Endometrial microvascular endothelial cells (primary cell): ENCODE measurements around the gene NEDD4L. TPM values are rescaled to one million over a fixed set of nuclear protein-coding genes. Genes with fewer than 3 reads are reported as not detected.
"Not testable (repeated sequence)": the region's sequence is repeated elsewhere in the genome, so short reads cannot be mapped to it uniquely, and the experiment has no call there.

Experiments
- in situ Hi-C: cut with HindIII; loops from 2 replicates; pipeline ENCODE4 v1.10.0; 2017; ENCODE audit warnings: low sequenced_read_pairs, low pct_unique_long_range_greater_than_20kb; ENCODE audit errors: inconsistent ontology term
- total RNA-seq: library from RNA; depleted of rRNA; stranded (reverse); fragments of >200 nt; gene quantifications from one replicate; pipeline ENCODE4 v1.2.3, GENCODE V29; 2015; ENCODE audit errors: inconsistent ontology term

The NEDD4L gene
- total RNA-seq, 1 donor from 2014 or later: 59.9 TPM

DNA sequence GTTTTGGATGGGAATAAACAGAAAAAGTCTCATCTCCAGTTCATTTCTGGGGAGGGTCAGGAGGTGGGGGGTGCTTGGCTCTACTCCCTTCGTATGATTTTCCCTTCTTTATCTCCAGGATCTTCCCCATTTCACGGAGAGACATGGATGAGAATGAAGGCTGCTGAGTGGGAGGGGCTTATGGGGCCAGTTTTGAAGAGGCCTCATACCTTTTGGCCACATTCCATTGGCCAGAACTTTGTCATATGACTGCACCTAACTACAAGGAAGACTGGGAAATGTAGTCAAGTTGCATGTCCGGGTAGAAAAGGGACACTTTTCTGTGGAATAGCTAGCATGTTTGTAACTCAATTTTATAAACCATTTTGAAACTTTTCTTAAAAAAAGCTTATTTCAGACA, 117.6 kb downstream of the NEDD4L start:
- in situ Hi-C loops: no loop called here

DNA sequence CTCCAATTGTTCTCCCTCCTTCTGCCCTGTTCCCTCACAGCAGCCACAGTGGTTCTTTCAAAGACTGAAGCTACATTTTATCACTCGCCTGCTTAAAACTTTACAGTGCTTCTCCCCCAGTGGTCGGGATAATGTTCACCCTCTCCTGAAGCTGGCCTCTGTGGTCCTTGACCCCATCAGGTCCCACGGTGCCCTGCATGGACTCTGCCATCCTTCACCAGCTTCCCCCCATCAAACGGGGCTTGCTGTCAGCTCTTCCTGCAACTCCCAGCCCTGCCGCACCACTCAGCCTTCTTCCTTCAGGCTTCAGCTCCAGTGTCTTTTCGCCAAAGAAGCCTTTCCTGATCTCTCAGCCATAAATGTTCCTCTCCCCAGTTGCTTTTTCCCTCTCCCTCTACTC, 118.1 kb downstream of the NEDD4L start:
- in situ Hi-C loops: no loop called here

DNA sequence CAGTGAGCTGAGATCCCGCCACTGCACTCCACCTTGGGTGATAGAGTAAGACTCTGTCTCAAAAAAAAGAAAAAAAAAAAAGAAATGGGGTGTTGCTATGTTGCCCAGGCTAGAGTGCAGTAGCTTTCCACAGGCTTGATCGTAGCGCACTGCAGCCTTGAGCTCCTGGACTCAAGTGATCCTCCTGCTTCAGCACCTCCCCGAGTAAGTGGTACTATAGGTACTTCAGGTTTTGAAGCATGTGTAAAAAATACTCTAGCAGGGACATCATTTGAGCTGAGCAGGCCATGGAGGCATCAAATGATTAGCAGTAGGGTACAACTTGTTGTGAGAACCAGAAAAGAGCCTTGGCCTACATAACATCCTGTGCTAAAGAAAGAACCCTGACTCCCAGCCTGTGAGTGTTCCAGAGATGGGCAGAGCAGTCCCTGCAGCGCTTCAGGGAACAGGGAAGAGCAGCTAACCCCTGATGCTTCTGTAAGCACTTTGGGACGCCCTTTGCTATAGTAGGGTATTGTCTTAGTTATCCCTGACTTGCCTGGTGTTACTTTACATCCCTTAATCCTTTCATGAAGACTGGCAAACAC, 119.1 kb downstream of the NEDD4L start:
- in situ Hi-C loops: no loop called here

DNA sequence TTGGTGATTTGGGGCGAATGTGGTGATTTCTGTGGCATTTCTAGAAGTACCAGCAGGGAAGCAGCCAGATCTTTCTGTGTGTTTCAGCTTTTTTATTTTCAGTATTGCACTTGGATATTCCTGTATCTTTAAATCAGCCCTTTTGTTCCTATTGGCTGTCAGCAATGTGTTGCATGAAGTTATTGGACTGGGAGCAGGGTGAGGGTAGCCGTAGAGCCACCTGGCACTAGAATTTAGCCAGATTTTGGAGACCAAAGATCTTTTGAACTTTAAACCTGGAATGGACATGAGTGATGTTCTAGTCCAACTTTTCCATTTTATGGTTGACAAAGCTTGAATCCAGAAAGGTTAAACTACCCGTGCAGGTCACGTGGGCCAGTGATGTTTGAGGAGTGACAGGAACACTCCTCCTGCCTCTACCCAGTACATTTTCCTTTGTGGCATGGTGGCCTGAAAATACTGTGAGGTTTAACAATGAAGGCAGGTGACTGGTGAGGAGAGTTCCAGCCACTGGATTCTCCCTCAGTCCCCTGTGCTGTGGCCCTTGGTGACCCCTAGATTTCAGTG, 122.3 kb downstream of the NEDD4L start:
- in situ Hi-C loops: no loop called here

DNA sequence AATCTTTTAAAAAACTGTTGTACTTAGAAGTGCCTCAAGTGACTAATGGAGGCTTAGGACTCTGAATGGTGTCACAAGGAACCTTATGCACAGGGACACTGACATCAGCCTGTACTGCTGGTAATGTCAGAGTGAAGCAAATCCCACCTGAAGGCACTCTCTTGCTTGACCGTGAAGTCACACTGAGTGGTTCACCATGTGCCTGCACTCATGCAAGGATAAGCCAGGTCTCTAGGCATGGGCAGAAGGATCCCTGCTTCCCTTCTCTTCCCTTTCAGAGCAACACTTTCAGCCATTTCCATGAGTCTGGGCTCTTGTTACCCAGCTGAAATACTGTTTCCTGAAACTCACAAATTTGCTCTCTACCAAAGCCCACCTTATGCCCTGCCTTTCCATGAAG, 123.0 kb downstream of the NEDD4L start:
- in situ Hi-C loops: no loop called here

DNA sequence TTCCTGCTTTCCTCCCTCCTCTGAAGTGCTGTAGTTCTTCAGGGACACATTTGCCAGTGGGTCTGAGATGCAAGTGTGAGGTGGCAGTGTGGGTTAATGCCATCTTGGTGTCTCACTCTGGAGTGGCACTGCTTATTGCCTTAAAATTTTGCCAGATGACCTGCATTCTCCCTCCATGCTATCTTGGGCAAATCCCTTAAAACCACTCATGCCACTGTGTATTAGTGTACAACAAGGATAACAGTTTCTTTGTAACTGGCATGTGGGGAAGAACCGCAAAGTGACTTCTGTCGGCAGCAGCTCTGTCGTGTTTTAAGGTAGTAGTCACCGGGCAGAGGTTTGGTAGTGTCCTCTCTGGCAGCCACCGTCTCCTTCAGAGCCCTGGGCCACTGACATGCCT, 124.2 kb downstream of the NEDD4L start:
- in situ Hi-C loops: no loop called here

DNA sequence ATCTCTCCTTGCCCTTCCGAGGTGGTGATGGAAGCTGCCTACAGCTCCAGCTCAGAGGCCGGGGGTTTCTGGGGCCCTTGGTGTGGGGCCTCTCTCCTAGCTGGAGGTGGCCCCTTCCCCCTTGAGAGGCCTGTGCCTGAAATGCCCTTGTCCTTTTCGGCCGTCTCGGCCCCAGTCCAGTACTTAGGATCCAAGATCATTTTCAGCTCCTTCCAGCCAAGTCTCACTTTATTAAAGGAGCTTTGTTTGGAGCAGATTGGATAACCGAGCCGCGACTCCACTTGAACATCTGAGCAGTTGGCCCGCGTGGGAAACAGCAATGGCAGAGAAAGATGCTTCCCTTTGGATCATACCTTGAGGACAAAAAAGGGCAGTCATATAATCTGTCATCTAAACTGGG, 125.0 kb downstream of the NEDD4L start:
- in situ Hi-C loops: no loop called here

DNA sequence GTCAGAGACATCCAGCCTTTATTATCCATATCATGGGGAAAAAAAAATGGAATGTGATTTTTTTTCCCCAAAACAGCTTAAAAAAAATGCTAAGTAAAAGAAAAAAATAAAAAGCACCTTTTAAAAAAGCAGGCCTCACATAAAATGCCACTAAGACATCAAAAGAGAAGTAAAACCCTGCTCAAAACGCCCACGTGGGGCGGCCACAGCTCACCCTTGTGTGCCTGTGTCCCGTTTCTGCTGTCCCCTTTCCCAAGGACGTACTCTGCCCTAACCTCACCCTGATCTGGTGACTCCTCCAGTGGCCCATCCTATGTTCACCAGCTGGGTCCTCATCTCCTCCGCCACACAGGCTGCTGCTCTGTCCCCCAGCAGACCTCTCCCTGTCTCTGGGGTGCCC, 125.4 kb downstream of the NEDD4L start:
- in situ Hi-C loops: no loop called here

DNA sequence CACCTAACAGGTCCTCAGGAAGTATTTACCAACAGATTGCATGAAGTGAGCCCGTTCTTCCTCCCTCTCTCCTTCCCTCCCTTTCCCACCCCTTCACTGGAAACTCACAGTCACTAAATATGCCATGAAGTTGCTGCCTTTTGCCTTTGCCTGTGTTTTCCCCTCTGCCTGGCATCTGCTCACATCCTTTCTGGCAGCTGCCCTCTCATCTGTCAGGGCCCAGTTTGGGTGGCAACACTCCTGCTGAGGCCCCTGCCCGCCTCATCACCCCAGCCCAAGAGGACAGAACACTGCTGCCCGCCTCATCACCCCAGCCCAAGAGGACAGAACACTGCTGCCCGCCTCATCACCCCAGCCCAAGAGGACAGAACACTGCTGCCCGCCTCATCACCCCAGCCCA, 126.0 kb downstream of the NEDD4L start:
- in situ Hi-C loops: not testable (repeated sequence)

DNA sequence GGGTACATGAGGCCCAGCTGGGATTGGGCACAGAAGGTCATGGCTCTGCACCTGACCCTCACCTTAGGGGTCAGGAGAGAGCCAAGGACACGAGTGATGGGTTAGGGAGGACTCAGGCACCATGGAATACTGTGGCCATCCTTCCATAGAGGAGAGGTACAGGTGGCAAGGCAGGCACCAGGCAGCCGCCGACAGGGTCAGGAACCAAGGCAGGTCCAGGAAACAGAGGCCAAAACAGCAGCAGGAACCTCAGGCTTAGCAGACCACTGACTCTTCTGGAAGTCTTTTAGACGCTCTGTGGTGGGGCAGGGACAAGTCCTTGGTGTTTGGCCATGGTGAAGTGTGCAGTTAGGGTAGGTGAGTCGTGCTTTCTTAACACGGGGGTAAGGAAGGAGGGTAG, 128.0 kb downstream of the NEDD4L start:
- in situ Hi-C loops: no loop called here

DNA sequence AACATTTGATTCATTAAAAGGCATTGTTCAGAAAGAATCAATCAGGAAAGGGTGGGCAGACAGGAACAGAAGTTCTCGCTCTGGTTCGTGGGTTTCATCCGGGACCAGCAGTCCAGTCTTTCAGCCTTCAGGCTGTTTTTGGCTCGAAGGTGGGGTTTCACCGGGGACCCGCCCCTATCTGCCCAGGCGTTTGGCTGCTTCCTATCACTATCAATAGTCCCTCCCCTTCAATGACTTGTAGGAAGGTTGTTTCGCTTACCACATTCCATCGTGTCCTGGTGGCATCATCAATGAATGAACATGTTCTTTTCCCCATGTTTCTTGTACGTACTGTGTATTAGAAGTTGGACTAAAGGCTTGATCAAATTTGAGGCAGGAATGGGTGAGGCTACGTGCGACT, 130.3 kb downstream of the NEDD4L start:
- in situ Hi-C loops: no loop called here

DNA sequence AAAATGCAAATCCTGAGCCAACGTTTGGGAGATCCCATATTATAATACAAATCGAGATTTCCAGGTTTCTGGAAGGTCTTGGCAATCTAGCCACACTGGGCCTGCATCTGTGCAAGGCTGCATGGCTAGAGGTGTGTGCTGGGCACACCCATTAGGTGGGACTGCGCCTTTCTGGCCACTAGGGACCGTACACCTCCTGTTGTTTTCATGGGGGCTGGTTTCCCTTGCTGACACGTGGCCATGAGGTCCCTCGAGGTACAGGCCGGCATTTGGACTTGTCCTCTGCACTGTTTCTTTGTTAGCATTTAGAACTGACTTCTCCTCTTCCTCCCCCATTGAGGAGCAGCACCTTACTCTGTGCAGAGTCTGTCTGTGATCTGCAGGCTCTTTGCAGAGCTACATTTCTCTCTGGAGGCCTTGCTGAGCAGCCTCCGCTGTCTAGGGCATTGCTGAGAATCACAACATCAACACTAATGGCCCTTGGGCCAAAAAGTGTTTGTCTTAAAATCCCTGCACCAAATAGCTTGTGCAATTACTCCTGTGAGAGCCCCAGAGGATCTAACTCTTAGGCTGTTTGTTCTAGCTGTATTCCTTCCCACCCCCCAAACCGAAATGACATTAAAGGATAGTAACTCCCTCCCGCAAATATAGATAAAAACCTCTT, 131.2 kb downstream of the NEDD4L start:
- in situ Hi-C loops: loop anchor here (25.0 kb wide), 1 partner anchor 138 kb away; the partner anchor contains the start of gene NEDD4L

DNA sequence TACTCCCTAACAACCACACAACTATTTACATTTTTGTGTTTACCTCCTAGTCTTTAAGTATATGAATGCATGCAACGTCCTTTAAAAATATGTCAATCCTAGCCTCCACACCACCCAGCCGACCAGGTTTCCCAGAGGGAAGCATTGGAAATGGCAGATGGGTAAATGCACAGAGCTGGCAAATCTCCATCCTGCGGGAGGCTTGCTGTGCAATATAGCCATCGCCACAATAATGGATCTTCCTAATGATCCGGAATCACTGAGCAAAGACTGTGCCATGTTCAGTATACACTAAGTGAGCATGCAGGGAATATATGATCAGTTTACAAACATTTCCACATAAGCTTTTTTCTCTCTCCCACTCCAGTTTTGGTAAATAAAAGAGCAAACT, 131.8 kb downstream of the NEDD4L start:
- in situ Hi-C loops: loop anchor here (25.0 kb wide), 1 partner anchor 138 kb away; the partner anchor contains the start of gene NEDD4L

DNA sequence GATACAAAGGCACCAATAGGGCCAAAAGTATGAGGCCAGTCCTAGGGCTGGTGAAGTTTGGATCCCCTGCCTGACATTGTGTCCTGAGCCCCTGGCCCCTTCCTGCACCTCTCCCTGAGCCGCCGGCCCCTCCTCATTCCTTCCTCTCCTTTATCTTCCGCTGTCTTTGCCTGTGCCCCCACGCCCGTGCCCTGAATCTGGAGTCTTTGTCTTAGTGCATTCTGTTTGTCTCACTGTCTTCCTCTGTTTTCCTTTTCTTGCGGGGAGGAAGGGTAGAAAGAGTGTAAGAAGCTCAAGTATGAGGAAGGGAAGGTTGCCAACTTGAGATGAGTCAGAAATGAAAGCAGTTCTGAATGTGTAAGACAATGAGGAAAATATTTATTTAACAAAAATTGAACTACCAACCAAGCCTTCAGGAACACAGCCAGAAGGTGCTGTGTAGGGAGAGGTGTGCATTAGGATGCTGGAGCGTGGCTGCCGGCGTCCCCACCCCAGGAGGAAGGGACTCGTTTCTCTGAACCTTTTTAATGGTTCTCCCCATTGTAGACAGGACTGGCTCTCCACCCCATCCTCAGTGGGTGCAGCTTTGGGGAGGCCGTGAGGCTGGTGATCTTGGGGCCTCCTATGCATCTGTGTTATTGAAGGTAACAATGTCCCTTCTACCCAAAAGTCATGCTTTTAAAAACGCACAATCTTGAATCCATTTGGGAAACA, 133.1 kb downstream of the NEDD4L start:
- in situ Hi-C loops: loop anchor here (25.0 kb wide), 1 partner anchor 140 kb away; the partner anchor contains the start of gene NEDD4L

DNA sequence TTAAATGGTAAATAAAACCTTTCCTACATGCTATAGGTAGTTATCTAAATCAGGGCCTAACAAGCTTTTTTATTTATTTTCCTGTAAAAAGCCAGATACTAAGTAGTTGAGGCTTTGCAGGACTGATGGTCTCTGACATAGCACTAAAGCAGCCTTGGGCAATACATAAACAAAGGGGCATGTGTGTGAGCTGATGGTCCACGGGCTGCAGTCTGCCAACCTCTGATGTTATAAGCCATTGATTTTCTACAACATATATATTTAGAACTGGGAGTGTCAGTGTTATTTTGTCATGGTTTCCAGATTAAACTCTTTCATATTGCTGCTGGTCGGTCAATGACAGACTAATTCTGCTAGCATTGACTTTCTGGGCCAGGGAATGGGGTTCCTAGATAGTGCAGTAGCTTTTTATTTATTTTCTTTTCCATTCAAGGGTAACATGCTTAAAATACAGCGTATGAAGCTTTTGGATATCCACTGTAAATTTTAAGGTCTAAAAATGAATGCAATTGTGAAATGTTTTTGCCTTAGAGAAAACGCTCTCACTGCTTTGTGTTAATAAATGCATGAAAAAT, 134.0 kb downstream of the NEDD4L start:
- in situ Hi-C loops: loop anchor here (25.0 kb wide), 1 partner anchor 141 kb away; the partner anchor contains the start of gene NEDD4L

DNA sequence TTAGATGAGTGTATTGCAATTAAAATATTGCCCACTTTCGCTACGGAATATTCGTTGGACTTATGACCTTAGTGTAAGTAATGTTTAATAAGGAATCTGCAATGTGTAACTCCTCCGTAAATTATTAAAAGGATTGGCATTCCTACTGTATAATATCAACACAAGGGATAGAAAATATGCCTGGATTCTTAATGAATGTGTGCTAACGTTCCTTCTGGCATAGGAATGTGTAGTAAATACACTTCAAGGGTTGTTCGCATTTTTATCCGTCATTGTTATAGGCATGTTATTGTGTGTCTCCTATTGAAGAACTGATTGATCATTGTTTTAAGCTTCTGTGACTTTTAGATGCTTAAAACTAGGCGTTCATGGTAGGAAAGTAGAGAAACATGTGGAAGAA, 134.5 kb downstream of the NEDD4L start:
- in situ Hi-C loops: loop anchor here (25.0 kb wide), 1 partner anchor 141 kb away; the partner anchor contains the start of gene NEDD4L

DNA sequence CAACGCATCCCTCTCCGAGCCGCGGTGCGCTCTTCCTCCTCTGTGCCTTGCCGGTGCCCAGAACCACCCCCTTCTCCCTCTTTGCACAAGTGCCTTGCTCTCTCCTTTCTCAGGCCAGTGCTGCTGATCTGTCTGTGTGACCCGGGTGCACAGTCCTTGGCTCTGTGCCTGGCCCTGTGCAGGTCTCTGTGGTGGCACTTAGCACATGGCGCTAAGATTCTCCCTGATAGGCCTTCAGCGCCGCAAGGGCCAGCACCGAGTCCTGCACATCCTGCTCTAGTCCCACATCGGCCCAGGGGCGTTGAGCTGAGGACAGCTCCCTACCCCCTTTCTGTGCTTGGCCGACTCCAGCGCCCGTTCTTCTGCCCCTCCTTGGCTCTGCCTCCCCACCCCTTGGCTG, 136.1 kb downstream of the NEDD4L start:
- in situ Hi-C loops: loop anchor here (25.0 kb wide), 1 partner anchor 143 kb away; the partner anchor contains the start of gene NEDD4L

DNA sequence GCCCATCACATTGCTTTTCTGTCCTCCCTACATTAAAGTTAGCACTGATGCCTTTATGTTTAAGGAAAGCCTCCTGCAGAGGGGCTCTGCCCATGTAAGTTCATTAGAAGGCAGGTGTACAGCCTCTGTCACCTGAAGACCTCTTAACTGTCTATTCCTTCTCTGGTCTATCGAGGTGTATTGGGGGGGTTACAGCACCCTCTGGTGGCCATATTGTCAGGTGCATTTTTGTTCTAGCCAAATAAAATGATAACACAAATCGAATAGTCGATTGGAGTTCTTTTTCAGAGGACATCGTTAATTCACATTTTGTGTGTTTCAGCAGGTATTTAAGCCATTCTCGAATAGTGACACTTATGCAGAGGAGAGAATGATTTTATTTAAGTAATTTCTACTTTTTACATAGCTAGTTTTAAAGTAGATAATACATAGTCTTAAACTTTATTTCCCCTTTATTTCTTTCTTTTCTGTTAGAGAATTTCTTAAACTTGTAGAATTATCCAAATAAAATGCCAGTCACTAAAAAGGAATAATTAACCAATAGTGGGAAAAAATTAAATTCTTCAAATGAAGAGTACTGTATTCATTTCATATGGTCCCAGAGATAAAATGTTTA, 136.8 kb downstream of the NEDD4L start:
- in situ Hi-C loops: loop anchor here (25.0 kb wide), 1 partner anchor 144 kb away; the partner anchor contains the start of gene NEDD4L

DNA sequence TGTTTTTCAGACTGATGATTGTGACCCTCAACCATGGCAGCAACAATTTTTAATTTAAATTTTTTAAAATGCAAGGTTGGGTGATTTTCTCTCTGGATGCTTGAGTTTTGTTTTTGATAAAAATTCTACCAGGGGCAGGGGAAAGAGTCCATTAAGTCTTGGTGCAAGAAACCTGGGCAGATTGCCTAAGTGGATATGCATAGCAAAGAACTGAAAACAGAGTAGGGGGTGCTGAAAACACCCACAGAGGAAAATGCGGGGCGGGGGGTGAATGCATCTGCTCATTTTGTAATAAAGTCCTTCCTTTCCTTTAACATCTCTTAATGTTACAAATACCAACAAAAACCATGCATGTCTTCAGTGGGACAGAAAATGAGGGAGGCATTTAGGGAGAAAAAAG, 138.0 kb downstream of the NEDD4L start:
- in situ Hi-C loops: loop anchor here (25.0 kb wide), 1 partner anchor 145 kb away; the partner anchor contains the start of gene NEDD4L
